Measurements from ENCODE around the gene PITX1.

Gene PITX1

DNA sequence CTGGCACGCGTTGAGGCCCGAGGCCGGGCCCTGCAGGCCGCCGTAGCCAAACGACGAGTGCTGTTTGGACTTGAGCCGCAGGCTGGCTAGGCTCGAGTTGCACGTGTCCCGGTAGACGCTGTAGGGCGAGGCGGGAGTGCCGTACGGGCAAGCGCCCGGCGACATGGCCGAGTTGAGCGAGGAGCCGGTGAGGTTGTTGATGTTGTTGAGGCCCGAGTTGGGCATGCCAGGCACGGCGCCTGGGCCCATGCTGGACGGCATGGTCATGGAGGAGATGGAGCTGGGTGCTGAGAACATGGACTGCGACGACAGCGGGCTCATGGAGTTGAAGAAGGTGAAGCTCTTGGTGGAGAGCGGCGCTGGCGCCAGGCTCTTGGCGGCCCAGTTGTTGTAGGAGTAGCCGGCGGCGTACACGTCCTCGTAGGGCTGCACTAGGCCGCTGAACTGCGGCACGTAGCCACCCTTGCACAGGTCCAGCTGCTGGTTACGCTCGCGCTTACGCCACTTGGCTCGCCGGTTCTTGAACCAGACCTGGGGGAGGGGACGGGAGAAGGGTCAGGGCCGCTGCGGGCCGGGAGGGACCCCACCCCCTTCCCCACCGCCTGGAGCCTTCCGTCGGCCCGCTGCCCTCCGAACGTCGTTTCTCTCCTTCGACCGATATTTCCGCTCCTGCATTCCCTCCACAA is 5.1 kb downstream of the PITX1 start:
- DNase-seq (ENCODE audit: low read depth in 1 of 2, low spot score in 1 of 2) = no peak
- in situ Hi-C loops (cut with HindIII; ENCODE audit: low pct_unique_long_range_greater_than_20kb, low sequenced_read_pairs) = no loop called here
- no peak for TF ChIP-seq JUND (IDR thresholded peaks at IDR 0.05; ENCODE audit: low read depth)

- no peak for TF ChIP-seq JUND (IDR thresholded peaks at IDR 0.05; ENCODE audit: low read depth)
- in situ Hi-C loops (cut with HindIII; ENCODE audit: low pct_unique_long_range_greater_than_20kb, low sequenced_read_pairs) = no loop called here
- no peak for DNase-seq (ENCODE audit: low read depth in 1 of 2, low spot score in 1 of 2)
Observed at GRCh38 chr5:135027697-135028615, 6.1 kb downstream of the PITX1 start.

DNA sequence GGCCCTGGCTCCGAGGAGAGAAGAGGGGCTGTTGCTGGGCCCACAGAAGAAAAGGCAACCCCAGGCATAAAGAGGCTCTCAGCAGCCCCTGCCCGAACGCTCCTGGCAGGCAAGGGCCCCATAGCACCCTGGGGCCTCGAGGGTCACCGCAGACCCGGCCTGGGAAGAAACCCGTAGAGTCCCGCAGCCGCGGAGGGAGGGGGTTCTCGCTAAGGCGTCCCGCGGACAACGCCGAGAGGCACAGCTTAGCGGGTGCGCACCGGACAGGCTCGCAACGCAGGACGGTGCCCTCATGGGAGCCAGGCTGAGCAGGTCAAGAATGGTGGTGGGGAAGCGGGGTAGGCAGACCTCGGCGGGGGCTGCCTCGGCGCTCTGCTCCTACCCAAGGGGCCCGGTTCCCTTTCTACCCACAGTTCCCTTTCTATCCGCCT is 6.7 kb downstream of the PITX1 start:
- DNase-seq (ENCODE audit: low read depth in 1 of 2, low spot score in 1 of 2) = no peak
- in situ Hi-C loops (cut with HindIII; ENCODE audit: low pct_unique_long_range_greater_than_20kb, low sequenced_read_pairs) = no loop called here
- TF ChIP-seq JUND (IDR thresholded peaks at IDR 0.05; ENCODE audit: low read depth) = no peak

- TF ChIP-seq JUND (IDR thresholded peaks at IDR 0.05; ENCODE audit: low read depth) = no peak
- in situ Hi-C loops (cut with HindIII; ENCODE audit: low pct_unique_long_range_greater_than_20kb, low sequenced_read_pairs) = no loop called here
- DNase-seq (ENCODE audit: low read depth in 1 of 2, low spot score in 1 of 2) = peak in 1 of 2 experiments; percentile 66
Observed at GRCh38 chr5:135026645-135027265, 7.3 kb downstream of the PITX1 start.

GRCh38 chr5:135025730-135026644 is 8.0 kb downstream of the PITX1 start:
- in situ Hi-C loops (cut with HindIII; ENCODE audit: low pct_unique_long_range_greater_than_20kb, low sequenced_read_pairs) = no loop called here
- TF ChIP-seq JUND (IDR thresholded peaks at IDR 0.05; ENCODE audit: low read depth) = no peak
- DNase-seq (ENCODE audit: low read depth in 1 of 2, low spot score in 1 of 2) = no peak

- DNase-seq (ENCODE audit: low read depth in 1 of 2, low spot score in 1 of 2) = peak in 1 of 2 experiments; percentile 52
- no peak for TF ChIP-seq JUND (IDR thresholded peaks at IDR 0.05; ENCODE audit: low read depth)
- in situ Hi-C loops (cut with HindIII; ENCODE audit: low pct_unique_long_range_greater_than_20kb, low sequenced_read_pairs) = no loop called here
Observed at GRCh38 chr5:135024956-135025729, 8.9 kb downstream of the PITX1 start.

- DNase-seq (ENCODE audit: low read depth in 1 of 2, low spot score in 1 of 2) = no peak
- no peak for TF ChIP-seq JUND (IDR thresholded peaks at IDR 0.05; ENCODE audit: low read depth)
- in situ Hi-C loops (cut with HindIII; ENCODE audit: low pct_unique_long_range_greater_than_20kb, low sequenced_read_pairs) = no loop called here
Observed at GRCh38 chr5:135020111-135020895, 13.7 kb downstream of the PITX1 start.

DNA sequence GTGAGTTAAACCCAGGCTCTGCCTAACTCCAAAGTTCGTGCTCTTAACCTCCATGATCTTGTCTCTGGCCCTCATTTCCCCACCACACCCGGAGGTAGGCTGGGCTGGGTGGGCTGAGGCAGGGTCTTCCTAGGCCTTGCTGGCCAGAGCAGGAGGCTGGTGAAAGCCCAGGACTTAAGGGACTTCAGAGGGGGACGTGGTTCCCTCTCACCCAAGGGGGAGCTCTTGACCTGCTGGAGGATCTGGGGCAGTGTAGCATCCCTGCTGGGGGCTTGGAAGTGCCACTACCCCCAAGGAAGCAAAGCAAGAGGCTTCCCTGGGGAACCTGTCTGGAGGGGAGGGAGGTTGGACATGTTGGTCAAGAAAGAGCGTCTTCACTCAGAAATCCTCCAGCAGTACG is 14.7 kb downstream of the PITX1 start:
- no peak for DNase-seq (ENCODE audit: low read depth in 1 of 2, low spot score in 1 of 2)
- no peak for TF ChIP-seq JUND (IDR thresholded peaks at IDR 0.05; ENCODE audit: low read depth)
- in situ Hi-C loops (cut with HindIII; ENCODE audit: low pct_unique_long_range_greater_than_20kb, low sequenced_read_pairs) = no loop called here

DNA sequence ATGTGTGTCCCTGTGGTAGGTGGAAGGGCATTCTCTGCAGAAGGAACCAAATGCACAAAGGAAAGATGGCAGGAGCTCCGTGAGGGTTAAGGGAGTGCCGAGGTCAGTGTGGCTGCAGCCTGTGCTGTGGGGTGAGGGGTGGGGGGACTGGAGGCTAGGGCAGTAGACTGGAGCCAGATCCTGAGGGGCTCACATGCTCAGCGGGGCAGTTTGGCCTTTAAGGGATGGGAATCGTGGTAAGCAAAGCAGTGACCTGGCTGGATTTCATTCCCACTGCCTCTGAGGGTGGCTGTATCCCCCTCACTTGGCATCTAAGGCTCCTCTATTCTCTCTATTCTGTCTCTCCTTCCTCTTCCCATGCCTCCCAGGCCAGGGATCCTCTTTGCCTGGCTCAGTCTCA is 15.6 kb downstream of the PITX1 start:
- no peak for TF ChIP-seq JUND (IDR thresholded peaks at IDR 0.05; ENCODE audit: low read depth)
- no peak for DNase-seq (ENCODE audit: low read depth in 1 of 2, low spot score in 1 of 2)
- in situ Hi-C loops (cut with HindIII; ENCODE audit: low pct_unique_long_range_greater_than_20kb, low sequenced_read_pairs) = no loop called here

DNA sequence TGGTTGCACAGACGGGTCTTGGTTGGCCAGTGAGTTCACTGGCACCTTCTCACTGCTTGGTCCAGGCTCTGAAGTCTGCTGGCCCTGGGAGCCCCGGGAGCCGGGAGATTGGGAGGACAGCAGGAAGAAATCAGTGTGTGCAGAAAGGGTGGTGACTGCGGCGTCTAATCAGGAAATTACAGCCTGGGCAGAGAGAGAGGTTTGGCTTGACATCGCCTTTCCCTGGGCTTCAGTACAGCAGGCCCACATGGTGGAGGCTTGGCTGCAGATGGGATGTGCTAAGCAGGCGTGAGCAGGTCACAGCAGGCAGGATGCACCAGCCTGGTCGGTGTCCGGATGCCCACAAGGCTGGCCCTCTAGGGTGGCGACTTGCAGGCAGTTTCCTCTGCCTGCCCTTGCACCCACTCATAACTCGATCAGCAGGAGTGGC is 17.2 kb downstream of the PITX1 start:
- TF ChIP-seq JUND (IDR thresholded peaks at IDR 0.05; ENCODE audit: low read depth) = no peak
- in situ Hi-C loops (cut with HindIII; ENCODE audit: low pct_unique_long_range_greater_than_20kb, low sequenced_read_pairs) = no loop called here

DNA sequence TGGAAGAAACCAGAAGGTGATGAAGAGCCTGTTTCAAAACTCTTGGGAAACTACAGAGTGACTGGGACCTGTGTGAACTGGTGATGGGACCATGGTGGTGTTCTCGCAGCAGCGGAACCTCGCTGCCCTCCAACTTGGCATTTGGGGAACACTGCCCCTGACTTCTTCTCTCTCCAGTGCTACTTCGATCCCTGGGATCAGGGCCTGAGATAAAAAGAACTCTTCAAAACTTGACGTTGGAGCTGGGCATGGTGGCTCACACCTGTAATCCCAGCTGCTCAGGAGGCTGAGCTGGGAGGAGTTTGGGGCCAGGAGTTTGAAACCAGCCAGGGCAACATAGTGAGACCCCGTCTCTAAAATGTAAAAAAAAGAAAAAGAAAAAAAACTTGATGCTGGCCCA is 18.1 kb downstream of the PITX1 start:
- in situ Hi-C loops (cut with HindIII; ENCODE audit: low pct_unique_long_range_greater_than_20kb, low sequenced_read_pairs) = no loop called here
- no peak for TF ChIP-seq JUND (IDR thresholded peaks at IDR 0.05; ENCODE audit: low read depth)
- no peak for DNase-seq (ENCODE audit: low read depth in 1 of 2, low spot score in 1 of 2)

More for the DNA sequence above, 17.2 kb downstream of the PITX1 start:
- no peak for DNase-seq (ENCODE audit: low read depth in 1 of 2, low spot score in 1 of 2)
